Endothelial cell of hepatic sinusoid (primary cell): Measurements from ENCODE around the gene TACC3.

Experiments used
- in situ Hi-C: cut with HindIII; loops from 2 replicates; pipeline ENCODE4 v1.10.0; 2017; ENCODE audit warnings: low sequenced_read_pairs

Gene TACC3

DNA sequence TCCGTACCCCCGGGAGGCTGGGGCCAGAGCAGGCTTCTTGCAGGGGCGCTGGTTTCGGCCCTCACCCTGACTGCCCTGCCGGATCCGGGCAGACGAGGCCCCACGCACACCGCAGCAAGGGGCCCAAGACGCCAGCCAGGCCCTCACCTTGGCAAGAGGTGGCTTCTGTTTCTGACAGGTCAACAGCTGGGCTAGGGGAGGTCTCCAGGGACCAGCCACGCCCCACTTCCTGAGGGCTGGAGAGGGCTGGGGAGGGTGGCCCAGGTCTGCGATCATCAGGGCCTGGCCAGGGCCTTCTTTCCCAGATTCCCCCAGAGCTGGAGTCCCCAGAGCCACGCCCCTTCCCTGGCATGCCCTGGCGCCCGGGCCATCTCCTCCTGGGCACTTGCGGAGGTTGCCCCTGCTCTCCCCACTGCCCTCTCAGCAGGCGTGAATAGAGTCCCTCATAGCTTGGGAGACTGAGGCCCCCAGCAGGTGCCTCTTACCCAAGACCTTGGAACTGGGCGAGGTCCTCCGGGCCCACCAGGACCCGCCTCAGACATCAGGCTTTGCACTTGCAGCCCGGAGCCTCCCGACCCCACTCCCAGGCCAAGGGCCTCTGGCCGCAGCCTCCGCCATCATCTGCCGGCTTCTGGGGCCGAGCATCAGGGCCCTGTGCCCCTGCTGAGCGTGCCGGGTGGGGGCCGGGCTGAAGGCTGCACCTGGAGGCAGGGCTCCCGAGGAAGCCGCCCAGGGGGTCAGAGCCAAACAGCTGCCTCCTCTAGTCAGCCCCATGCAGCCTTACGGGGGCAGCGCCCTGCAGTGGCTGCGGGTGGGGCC lies 65.4 kb downstream of the TACC3 start:
- in situ Hi-C loops = no loop called here

DNA sequence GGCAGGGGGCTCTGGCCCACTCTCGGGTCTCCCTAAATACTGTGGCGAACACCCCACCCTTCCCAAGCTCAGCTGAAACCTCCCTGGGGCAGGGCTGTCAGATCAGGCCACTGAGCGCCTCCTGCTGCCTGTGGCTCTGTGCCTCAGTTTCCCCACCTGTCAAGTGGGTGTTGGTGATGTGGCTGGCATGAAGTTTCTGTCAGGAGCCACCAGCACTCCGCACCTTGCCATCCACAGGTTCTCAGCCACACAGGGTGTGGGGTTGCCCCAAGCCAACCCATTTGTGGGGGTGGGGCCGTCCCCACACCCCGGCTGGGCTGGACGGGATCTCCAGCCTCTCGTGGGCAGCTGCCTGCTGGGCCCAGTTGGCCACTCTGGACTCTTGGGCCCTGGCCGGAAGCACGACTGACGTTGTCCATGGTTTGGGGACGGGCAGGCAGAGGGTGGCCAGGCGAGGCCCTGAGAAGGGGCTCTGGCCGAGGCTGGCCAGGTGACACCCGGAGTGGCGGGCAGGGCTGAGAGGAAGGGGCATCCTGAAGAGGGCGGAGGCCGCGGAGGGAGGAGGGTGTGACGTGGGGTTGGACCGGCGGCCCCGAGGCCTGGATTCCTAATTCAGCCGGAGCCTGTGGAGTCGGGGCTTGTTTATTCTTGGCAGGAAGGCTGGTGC lies 66.2 kb downstream of the TACC3 start:
- in situ Hi-C loops = no loop called here

GRCh38 chr4:1788254-1788973 lies 67.1 kb downstream of the TACC3 start:
- in situ Hi-C loops = no loop called here

- in situ Hi-C loops = no loop called here
Observed at GRCh38 chr4:1789552-1789951, 68.2 kb downstream of the TACC3 start.

GRCh38 chr4:1790005-1790404 lies 68.7 kb downstream of the TACC3 start:
- in situ Hi-C loops = no loop called here

DNA sequence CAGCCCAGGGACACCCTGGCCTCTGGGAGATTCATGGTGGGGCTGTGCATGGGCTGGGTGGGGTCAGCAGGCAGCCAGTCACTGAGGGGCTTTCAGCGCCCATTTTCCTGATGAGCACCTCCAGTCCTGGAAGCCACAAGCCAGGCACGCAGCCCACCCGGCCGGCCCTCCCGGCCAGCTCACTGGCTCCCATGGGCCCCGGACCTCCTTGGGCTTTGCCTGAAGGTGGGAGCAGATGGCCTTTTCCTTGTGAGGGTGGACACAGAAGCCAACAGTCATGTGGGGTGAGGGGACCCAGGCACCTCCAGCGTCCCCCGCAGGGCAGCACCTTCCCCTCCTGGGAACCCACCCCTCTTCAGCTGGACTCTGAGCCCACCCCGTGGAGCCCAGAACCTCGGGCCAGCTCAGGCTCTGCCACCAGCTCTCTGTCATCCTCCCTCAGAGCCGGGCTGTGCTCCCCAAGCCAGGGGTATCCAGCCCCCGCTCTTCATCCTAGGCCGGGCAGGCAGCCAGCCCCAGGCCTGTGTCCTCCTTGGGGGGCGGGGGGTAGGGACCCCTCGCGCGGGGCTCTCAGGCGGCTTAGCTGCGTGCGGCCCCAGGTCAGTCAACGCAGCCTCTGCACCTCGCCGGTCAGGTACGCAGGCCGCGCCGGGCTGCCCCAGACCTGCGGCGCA lies 71.0 kb downstream of the TACC3 start:
- in situ Hi-C loops = no loop called here

GRCh38 chr4:1792832-1793495 lies 71.6 kb downstream of the TACC3 start, which contains the start of gene FGFR3:
Gene FGFR3 (plus strand): TSS chr4:1793293. CDS start chr4:1793935, 642 bp downstream.
- in situ Hi-C loops = no loop called here

DNA sequence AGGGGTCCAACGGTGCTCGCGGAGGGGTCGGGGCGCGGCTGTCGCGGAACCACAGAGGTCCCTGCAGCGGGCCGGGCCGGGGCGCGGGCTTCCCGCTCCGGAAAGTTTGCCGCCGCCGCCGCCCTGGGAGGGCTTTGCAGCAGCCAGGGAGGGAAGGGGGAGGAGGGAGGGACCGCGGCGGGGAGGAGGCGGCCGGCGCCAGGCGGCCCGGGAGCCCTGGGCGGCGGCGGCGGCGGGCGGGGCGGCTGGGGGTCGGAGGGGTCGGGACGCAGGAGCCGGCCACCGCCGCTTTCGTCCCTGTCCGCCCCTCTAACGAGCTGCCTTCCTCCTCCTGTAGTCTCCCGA lies 72.1 kb downstream of the TACC3 start:
- in situ Hi-C loops = no loop called here

DNA sequence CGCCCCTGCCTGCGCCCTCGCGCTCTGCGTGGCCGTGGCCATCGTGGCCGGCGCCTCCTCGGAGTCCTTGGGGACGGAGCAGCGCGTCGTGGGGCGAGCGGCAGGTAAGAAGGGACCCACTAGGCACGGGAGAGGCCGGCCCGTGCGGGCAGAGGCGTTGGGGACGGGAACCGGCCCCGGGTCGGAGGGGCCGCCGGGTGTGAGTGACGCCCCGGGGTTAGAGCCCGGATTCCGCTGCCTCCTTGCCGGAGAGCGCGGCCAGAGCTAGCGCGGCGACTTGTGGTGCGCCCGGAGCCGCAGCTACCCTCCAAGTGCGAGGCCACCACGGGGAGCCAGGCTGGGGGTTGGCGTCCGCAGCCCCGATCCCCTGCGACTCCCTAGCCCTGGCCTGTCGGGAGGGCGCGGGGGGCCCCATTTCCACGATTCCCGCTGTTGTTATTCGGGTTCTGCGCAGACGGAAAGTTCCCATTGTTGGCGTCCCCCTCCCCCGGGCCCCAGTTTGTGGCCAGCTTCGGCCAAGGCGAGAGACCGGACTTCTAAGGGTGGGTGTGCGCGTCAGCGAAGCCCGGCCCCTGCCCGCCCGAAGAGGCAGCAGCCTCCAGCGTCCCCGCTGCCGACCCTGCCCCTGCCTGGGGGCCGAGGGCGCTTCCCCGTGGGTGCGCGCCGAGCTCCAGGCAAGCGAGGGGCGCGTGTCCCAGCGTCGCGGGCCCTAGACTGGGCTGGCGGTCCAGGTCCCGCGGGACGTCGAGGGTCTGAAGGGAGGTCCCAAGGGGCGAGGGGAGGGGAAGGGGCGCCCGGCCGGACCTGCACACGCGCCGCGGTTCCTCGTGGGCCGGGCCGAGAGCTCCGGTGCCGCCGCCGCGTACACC lies 72.9 kb downstream of the TACC3 start:
- in situ Hi-C loops = no loop called here
